Breast epithelium (tissue), 4 donors: ENCODE results near the gene CGREF1. TPM values are rescaled to one million over a fixed set of nuclear protein-coding genes. Genes with fewer than 3 reads are reported as not detected.

Experiments used
- DNase-seq, 2 donors: peaks; one replicate each; pipeline ENCODE4 v3.0.0-alpha.2; 2019; ENCODE audit warnings: low spot score in 2 of 2
- H3K27ac ChIP-seq, 2 donors: fragments of 200-600 bp; sonication (generic) in 1 of 2; one replicate each; pipeline ENCODE4 v1.5.1; 2016 to 2019; ENCODE audit warnings: mild to moderate bottlenecking in 1 of 2
- H3K27me3 ChIP-seq, 2 donors: fragments of 200-600 bp; sonication (generic) in 1 of 2; one replicate each; pipeline versions ENCODE4 v1.5.1 to v1.6.0; 2017 to 2019; ENCODE audit warnings: control low read depth in 1 of 2, mild to moderate bottlenecking in 1 of 2
- H3K36me3 ChIP-seq: fragments of 200-600 bp; one replicate; pipeline ENCODE4 v1.5.1; 2019
- H3K4me1 ChIP-seq, 2 donors: fragments of 200-600 bp; sonication (generic); one replicate each; pipeline ENCODE4 v1.5.1; 2016 to 2019; ENCODE audit warnings: control low read depth in 1 of 2
- H3K4me3 ChIP-seq, 3 donors: fragments of 200-600 bp; sonication (generic); 1 replicate in 2 of 3; 2 replicates in 1 of 3; pipeline ENCODE4 v1.5.1; 2016 to 2019; ENCODE audit warnings: mild to moderate bottlenecking in 3 of 3, moderate library complexity in 2 of 3
- H3K9me3 ChIP-seq, 2 donors: fragments of 200-600 bp; sonication (generic) in 1 of 2; one replicate each; pipeline ENCODE4 v1.5.1; 2016 to 2019; ENCODE audit warnings: control low read depth in 1 of 2
- POLR2A ChIP-seq: fragments of 450-650 bp; IDR thresholded peaks from one replicate; pipeline ENCODE4 v1.6.1; 2016; ENCODE audit warnings: antibody characterized with exemption, mild to moderate bottlenecking, moderate library complexity
- POLR2AphosphoS5 ChIP-seq, 3 donors: sonication (generic); formaldehyde crosslinking; IDR thresholded peaks; one replicate each; pipeline ENCODE4 v1.6.1; 2017; ENCODE audit warnings: antibody characterized with exemption in 3 of 3
- intact Hi-C: fragments of 100-400 bp; cut with DNase I; formaldehyde crosslinking; loops from one replicate; pipeline ENCODE4 v1.15.1; 2023; ENCODE audit warnings: low total_unique reads
- total RNA-seq, 3 donors: library from RNA; depleted of rRNA; stranded (reverse); fragments of >200 nt; gene quantifications; one replicate each; pipeline ENCODE4 v1.1.0, GENCODE V29; 2016
- TF ChIP-seq, protein P1 (sequence below), 3 donors: fragments of 450-650 bp; IDR thresholded peaks; one replicate each; pipeline ENCODE4 v1.5.1; 2016 to 2017; ENCODE audit warnings: antibody characterized with exemption in 3 of 3, mild to moderate bottlenecking in 3 of 3, moderate library complexity in 3 of 3

The CGREF1 gene
- total RNA-seq, 3 donors from 2014 or later: 3.2 to 16.4 (median 3.4) TPM

DNA sequence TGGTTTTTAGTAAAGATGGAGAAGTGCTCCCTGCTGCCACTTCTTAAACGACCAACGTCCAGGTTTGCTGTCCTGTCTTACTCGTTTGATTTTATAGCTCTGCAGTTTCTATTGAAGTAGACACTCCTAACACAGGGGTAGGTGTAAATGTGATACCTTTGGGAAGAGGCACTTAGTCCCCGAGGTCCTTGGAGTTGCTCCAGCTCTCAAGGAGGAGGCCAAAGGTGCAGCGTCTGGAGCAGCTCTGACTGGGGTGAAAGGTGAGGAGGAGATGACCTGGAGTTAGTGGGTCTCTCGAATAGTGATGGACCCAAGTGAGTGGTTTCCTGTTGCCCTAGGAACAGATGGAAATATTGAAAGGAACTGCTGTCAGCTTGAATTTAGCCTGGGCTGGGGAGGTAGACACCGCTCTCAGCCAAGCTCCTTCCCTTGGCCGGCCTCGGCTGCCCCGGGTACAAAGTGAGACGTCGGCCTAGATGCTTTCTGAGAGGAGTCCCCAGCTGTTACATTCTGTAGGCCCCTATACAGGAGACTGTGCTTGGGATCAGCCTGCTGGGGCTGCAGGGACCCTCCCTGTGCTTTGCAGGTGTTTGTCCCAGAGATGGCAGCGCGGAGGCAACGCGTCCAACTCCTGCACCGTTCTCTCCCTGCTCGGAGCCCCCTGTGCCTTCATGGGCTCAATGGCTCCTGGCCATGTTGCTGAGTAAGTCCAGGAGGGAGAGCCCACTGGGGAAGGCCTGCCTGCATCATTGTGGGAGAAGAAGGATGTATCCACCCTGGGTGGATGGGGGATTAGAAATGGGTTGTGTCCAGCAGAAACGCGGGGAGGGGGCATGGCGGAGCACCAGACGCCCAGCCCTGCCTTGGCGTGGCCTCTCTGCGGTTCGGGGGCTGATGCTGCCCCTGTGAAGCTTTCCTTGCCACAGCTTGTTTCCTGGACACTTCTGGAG is 26.9 kb downstream of the CGREF1 start:
- no peaks in the 10 kb centered on the region for H3K27me3 ChIP-seq
- H3K27ac ChIP-seq: no peak overlapping the region
- intact Hi-C loops: loop anchor here (10.0 kb wide), 1 partner anchor 213 kb away; the partner anchor contains the start of gene UCN
- no peak overlapping the region for H3K4me3 ChIP-seq
- TF ChIP-seq POLR2AphosphoS5 (IDR thresholded peaks at IDR 0.05) (no peak), POLR2A (no peak)
- TF ChIP-seq, protein P1, sequence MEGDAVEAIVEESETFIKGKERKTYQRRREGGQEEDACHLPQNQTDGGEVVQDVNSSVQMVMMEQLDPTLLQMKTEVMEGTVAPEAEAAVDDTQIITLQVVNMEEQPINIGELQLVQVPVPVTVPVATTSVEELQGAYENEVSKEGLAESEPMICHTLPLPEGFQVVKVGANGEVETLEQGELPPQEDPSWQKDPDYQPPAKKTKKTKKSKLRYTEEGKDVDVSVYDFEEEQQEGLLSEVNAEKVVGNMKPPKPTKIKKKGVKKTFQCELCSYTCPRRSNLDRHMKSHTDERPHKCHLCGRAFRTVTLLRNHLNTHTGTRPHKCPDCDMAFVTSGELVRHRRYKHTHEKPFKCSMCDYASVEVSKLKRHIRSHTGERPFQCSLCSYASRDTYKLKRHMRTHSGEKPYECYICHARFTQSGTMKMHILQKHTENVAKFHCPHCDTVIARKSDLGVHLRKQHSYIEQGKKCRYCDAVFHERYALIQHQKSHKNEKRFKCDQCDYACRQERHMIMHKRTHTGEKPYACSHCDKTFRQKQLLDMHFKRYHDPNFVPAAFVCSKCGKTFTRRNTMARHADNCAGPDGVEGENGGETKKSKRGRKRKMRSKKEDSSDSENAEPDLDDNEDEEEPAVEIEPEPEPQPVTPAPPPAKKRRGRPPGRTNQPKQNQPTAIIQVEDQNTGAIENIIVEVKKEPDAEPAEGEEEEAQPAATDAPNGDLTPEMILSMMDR (IDR thresholded peaks at IDR 0.05): no peak
- DNase-seq: no peak
- H3K36me3 ChIP-seq: no peaks in the 10 kb centered on the region
- peaks cover 0 to 4% of the 10 kb centered on the region in 2 donors for H3K4me1 ChIP-seq
- H3K9me3 ChIP-seq: no peaks in the 10 kb centered on the region

DNA sequence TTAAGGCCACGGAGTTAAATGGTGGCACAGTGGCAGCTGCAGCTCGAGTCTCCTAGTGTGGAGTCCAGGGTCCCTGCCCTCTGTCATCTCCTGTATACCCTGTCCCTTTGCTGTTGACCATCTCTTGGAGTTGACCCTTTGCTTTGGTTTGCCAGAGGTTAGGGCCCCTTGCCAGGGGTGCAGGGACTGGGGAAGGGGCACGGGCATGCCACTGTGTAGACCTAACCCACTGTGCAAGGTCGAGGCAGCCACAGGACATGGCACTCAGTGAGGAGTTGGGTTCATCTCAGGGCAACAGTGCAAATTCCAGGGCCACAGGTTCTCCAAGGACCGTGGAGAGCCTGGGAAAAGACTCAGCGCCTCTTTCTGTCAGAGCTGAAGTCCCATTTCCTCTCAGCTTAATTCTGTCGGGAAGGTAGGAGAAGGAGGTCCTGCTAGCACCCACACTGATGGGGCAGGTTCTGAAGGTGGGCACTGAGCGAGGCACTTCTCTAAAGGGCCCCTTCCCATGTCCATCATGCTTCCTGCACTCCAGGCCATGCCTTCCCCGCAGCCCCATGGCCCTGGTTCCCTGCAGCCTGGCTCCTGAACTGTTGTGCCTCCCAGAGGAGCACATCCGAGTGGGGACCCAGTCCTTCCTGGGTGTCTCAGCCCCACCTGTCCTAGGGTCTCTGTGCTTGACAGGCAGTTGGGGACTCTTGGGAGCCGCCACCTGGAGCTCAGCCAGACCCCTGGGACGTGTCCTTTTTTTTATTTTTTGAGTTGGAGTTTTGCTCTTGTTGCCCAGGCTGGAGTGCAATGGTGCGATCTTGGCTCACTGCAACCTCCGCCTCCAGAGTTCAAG is 29.6 kb downstream of the CGREF1 start:
- Histone ChIP-seq H3K9me3 (no peaks in the 10 kb centered on the region), H3K27me3 (no peaks in the 10 kb centered on the region), H3K27ac (no peak overlapping the region), H3K36me3 (no peaks in the 10 kb centered on the region), H3K4me1 (peaks cover 0 to 7% of the 10 kb centered on the region in 2 donors), H3K4me3 (no peak overlapping the region)
- no peak for DNase-seq
- TF ChIP-seq POLR2AphosphoS5 (IDR thresholded peaks at IDR 0.05) (no peak), POLR2A (no peak)
- TF ChIP-seq, protein P1 (IDR thresholded peaks at IDR 0.05): no peak
- intact Hi-C loops: no loop called here

DNA sequence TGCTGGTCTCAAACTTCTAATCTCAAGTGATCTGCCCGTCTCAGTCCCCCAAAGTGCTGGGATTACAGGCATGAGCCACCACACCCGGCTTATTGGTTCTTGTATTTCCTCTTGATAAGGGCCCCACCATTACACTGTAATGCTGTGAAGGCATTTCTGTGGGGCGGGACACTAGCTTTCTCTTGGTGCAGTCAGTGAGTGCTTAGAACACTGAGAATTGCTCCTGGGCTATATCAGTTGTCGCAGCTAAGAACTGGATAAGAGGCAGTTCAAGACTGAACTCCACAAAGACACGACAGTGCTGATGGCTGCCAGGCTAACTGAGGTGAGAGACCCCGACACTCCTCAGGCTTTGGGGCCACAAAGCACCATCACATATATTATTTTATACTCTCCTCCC is 30.3 kb downstream of the CGREF1 start:
- H3K27ac ChIP-seq: no peak overlapping the region
- peaks cover 0 to 7% of the 10 kb centered on the region in 2 donors for H3K4me1 ChIP-seq
- intact Hi-C loops: no loop called here
- H3K27me3 ChIP-seq: no peaks in the 10 kb centered on the region
- TF ChIP-seq POLR2A (no peak), POLR2AphosphoS5 (IDR thresholded peaks at IDR 0.05) (no peak)
- TF ChIP-seq, protein P1 (IDR thresholded peaks at IDR 0.05): no peak
- H3K9me3 ChIP-seq: no peaks in the 10 kb centered on the region
- no peak overlapping the region for H3K4me3 ChIP-seq
- DNase-seq: no peak
- no peaks in the 10 kb centered on the region for H3K36me3 ChIP-seq

DNA sequence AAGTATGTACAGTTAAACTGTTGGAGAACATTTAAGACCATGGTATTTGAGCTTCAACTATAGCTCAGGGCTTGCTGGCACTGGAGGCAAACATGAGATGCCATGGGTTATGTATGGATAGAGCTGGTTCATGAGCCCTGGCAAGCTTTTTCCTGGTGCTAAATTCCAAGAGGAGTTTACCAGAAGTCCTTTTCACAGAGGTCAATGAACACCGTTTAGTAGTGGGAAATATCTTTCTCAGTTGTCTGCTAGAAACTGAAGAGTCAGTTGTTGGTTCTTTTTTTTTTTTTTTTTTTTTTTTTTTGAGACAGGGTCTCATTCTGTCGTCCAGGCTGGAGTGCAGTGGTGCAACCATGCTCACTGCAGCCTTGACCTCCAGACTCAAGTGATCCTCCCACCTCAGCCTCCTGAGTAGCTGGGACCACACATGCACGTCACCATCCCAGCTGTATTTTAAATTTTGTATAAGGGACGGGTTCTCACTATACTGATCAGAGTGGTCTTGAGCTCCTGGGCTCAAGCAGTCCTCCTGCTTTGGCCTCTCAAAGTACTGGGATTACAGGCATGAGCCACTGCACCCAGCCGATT is 31.0 kb downstream of the CGREF1 start:
- H3K4me3 ChIP-seq: no peak overlapping the region
- H3K4me1 ChIP-seq: peaks cover 0 to 7% of the 10 kb centered on the region in 2 donors
- no peaks in the 10 kb centered on the region for H3K9me3 ChIP-seq
- DNase-seq: no peak
- intact Hi-C loops: no loop called here
- no peaks in the 10 kb centered on the region for H3K36me3 ChIP-seq
- no peak overlapping the region for H3K27ac ChIP-seq
- TF ChIP-seq POLR2AphosphoS5 (IDR thresholded peaks at IDR 0.05): no peak
- TF ChIP-seq POLR2A: no peak
- TF ChIP-seq, protein P1 (IDR thresholded peaks at IDR 0.05): no peak
- H3K27me3 ChIP-seq: no peaks in the 10 kb centered on the region
